ENCODE data around the gene DOCK2.

- TF ChIP-seq, protein P1, sequence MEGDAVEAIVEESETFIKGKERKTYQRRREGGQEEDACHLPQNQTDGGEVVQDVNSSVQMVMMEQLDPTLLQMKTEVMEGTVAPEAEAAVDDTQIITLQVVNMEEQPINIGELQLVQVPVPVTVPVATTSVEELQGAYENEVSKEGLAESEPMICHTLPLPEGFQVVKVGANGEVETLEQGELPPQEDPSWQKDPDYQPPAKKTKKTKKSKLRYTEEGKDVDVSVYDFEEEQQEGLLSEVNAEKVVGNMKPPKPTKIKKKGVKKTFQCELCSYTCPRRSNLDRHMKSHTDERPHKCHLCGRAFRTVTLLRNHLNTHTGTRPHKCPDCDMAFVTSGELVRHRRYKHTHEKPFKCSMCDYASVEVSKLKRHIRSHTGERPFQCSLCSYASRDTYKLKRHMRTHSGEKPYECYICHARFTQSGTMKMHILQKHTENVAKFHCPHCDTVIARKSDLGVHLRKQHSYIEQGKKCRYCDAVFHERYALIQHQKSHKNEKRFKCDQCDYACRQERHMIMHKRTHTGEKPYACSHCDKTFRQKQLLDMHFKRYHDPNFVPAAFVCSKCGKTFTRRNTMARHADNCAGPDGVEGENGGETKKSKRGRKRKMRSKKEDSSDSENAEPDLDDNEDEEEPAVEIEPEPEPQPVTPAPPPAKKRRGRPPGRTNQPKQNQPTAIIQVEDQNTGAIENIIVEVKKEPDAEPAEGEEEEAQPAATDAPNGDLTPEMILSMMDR (IDR thresholded peaks at IDR 0.05): no peak
- TF ChIP-seq NFIC (IDR thresholded peaks at IDR 0.05; ENCODE audit: borderline replicate concordance): no peak
- TF ChIP-seq EZH2phosphoT487 (IDR thresholded peaks at IDR 0.05; ENCODE audit: borderline replicate concordance, low read depth): no peak
- TF ChIP-seq EP300 (IDR thresholded peaks at IDR 0.05; ENCODE audit: borderline replicate concordance in 1 of 2, low read depth in 1 of 2, low read length in 1 of 2): no peak
- TF ChIP-seq, protein P2, sequence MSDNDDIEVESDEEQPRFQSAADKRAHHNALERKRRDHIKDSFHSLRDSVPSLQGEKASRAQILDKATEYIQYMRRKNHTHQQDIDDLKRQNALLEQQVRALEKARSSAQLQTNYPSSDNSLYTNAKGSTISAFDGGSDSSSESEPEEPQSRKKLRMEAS (IDR thresholded peaks at IDR 0.05; ENCODE audit: low read depth): no peak
- TF ChIP-seq TAF1 (IDR thresholded peaks at IDR 0.05; ENCODE audit: borderline replicate concordance, low read depth, low read length): no peak
Measured at GRCh38 chr5:169797577-169797976, 160.5 kb downstream of the DOCK2 start.

Measured in SK-N-SH (cell line).